Stomach smooth muscle (tissue), 2 donors: ENCODE data around the gene ARMH1.

Experiments
- H3K27ac ChIP-seq: one replicate; pipeline ENCODE4 v1.7.0; 2013; ENCODE audit warnings: mild to moderate bottlenecking, low read length, inconsistent platforms
- H3K27me3 ChIP-seq, 2 donors: one replicate each; pipeline ENCODE4 v1.7.0; 2013; ENCODE audit warnings: low read length in 2 of 2; ENCODE audit not compliant: insufficient read depth in 2 of 2, control insufficient read depth in 1 of 2
- H3K36me3 ChIP-seq, 2 donors: one replicate each; pipeline ENCODE4 v1.7.0; 2013; ENCODE audit warnings: low read length in 2 of 2; ENCODE audit not compliant: control insufficient read depth in 2 of 2, insufficient read depth in 2 of 2
- H3K4me1 ChIP-seq: one replicate; pipeline ENCODE4 v1.7.0; 2013; ENCODE audit warnings: low read length; ENCODE audit not compliant: control insufficient read depth, insufficient read depth
- H3K4me3 ChIP-seq, 2 donors: one replicate each; pipeline ENCODE4 v1.7.0; 2013; ENCODE audit warnings: low read length in 2 of 2
- H3K9ac ChIP-seq, 2 donors: one replicate each; pipeline ENCODE4 v1.7.0; 2013; ENCODE audit warnings: low read length in 2 of 2, mild to moderate bottlenecking in 1 of 2
- H3K9me3 ChIP-seq, 2 donors: one replicate each; pipeline ENCODE4 v1.7.0; 2013; ENCODE audit warnings: low read length in 2 of 2; ENCODE audit not compliant: control insufficient read depth in 2 of 2
- donor health status: healthy.
- donor health status: Pancreatic carcinoma.

Gene ARMH1

GRCh38 chr1:44674113-44675000 lies at the start of gene ARMH1, which contains the start of gene TMEM53:
ARMH1 (plus strand) TSS chr1:44674714; CDS start chr1:44689698, 14,984 bp downstream.
TMEM53 (minus strand) TSS chr1:44674481; CDS start chr1:44674391, 90 bp downstream.
- Histone ChIP-seq H3K9ac (peak within 1 kb of the TSS; percentile 75 to 90), H3K4me1 (peaks cover 25% of the 10 kb centered on the region), H3K4me3 (peak within 1 kb of the TSS; percentile 85 to 88), H3K27me3 (no peaks in the 10 kb centered on the region), H3K9me3 (no peaks in the 10 kb centered on the region), H3K36me3 (no peaks in the 10 kb centered on the region), H3K27ac (peak within 1 kb of the TSS; percentile 88)

DNA sequence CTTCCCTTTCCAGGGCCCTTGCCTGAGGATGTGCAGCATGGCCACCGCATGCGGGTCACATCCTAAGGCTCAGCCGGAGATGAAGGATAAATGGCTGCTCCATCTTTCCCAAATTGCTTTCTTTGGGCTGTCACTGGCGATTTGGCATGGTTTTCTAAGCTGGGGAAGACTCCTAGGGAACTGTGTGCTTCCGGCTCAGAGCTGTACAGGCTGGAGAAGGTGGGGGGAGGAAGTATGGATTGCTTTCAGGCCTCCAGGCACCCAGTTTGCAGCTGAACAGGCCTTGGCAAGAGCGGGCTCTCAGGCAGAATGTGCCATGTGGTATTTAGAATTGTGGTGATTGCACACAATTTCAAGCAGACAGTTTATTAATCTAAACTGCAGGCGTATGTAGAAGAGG lies 49.2 kb upstream of the ARMH1 start:
- no peaks in the 10 kb centered on the region for H3K9me3 ChIP-seq
- H3K27me3 ChIP-seq = no peaks in the 10 kb centered on the region
- no peak overlapping the region for H3K27ac ChIP-seq
- no peak overlapping the region for H3K4me3 ChIP-seq
- no peaks in the 10 kb centered on the region for H3K36me3 ChIP-seq
- H3K4me1 ChIP-seq = no peaks in the 10 kb centered on the region
- no peak overlapping the region for H3K9ac ChIP-seq

DNA sequence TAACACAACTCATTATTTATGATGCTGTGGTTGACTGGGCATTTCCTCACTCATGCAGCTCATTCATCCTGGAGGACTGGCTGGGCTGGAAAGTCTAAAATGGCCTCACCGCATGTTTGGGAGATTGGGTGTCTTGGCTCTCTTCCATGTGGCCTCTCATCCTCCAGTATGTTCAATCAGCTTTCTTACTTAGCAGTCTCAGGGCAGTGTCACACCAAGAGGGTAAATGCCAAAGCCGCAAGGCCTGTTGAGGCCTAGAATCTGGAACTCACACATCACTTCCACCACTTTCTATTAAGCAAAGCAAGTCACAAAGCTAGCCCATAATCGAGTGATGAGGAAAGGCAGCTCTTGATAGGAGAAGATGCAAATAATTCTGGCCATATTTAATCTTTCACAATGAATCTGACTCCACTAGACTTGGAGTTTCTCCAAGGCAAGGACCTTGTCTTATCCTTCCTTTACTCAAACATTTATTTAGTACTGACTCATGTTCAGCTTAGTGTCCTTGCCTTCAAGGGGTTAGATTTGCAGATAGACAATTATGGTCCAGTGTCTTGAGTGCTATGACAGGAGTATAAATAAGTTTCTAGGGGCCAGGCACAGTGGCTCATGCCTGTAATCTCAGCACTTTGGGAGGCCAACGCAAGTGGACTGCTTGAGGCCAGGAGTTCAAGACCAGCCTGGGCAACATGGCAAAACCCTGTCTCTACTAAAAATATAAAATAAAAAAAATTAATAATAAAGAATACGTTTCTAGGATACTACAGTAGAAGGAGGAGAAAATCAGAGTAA lies 45.4 kb upstream of the ARMH1 start:
- Histone ChIP-seq H3K9ac (no peak overlapping the region), H3K27me3 (no peaks in the 10 kb centered on the region), H3K27ac (no peak overlapping the region), H3K4me1 (peaks cover 17% of the 10 kb centered on the region), H3K36me3 (peaks cover 3 to 10% of the 10 kb centered on the region in 2 donors), H3K4me3 (no peak overlapping the region), H3K9me3 (no peaks in the 10 kb centered on the region)

DNA sequence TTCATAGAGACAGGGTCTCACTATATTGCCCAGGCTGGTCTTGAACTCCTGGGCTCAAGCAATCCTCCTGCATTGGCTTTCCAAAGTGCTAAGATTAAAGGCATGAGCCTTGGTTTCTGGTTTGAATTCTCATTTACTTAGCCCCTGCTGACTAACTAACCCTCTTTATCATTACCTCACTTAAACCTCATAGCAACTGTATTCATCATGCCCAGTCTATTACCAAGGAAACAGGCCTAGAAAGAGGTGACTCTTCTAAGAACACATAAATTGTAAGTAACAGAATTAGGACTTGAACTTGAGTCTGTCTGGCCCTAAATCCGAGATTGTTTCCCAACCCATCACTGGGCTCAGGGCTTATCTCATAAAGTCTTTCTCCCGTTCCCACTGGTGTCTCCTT lies 44.4 kb upstream of the ARMH1 start:
- H3K4me3 ChIP-seq = no peak overlapping the region
- no peaks in the 10 kb centered on the region for H3K9me3 ChIP-seq
- H3K27ac ChIP-seq = no peak overlapping the region
- peaks cover 3 to 18% of the 10 kb centered on the region in 2 donors for H3K36me3 ChIP-seq
- peaks cover 21% of the 10 kb centered on the region for H3K4me1 ChIP-seq
- no peak overlapping the region for H3K9ac ChIP-seq
- H3K27me3 ChIP-seq = no peaks in the 10 kb centered on the region

GRCh38 chr1:44631333-44631646 lies 43.2 kb upstream of the ARMH1 start:
- Histone ChIP-seq H3K27ac (peak overlapping the region; percentile 94), H3K4me3 (peak overlapping the region; percentile 75 to 83), H3K9me3 (no peaks in the 10 kb centered on the region), H3K36me3 (peaks cover 12 to 30% of the 10 kb centered on the region in 2 donors), H3K9ac (peak overlapping the region; percentile 85 to 93), H3K27me3 (no peaks in the 10 kb centered on the region), H3K4me1 (peaks cover 21% of the 10 kb centered on the region)

- Histone ChIP-seq H3K4me1 (peaks cover 23% of the 10 kb centered on the region), H3K27me3 (no peaks in the 10 kb centered on the region), H3K4me3 (peak overlapping the region; percentile 75 to 83), H3K9ac (peak overlapping the region; percentile 85 to 93), H3K27ac (peak overlapping the region; percentile 94), H3K36me3 (peaks cover 15 to 36% of the 10 kb centered on the region in 2 donors), H3K9me3 (no peaks in the 10 kb centered on the region)
Observed at GRCh38 chr1:44631647-44632539, 42.6 kb upstream of the ARMH1 start.

GRCh38 chr1:44632598-44632997 lies 41.9 kb upstream of the ARMH1 start:
- peak overlapping the region; percentile 94 for H3K27ac ChIP-seq
- H3K27me3 ChIP-seq = no peaks in the 10 kb centered on the region
- H3K9ac ChIP-seq = peak overlapping the region; percentile 76 to 85
- H3K9me3 ChIP-seq = no peaks in the 10 kb centered on the region
- peak overlapping the region; percentile 75 to 83 for H3K4me3 ChIP-seq
- peaks cover 19 to 42% of the 10 kb centered on the region in 2 donors for H3K36me3 ChIP-seq
- H3K4me1 ChIP-seq = peaks cover 29% of the 10 kb centered on the region

DNA sequence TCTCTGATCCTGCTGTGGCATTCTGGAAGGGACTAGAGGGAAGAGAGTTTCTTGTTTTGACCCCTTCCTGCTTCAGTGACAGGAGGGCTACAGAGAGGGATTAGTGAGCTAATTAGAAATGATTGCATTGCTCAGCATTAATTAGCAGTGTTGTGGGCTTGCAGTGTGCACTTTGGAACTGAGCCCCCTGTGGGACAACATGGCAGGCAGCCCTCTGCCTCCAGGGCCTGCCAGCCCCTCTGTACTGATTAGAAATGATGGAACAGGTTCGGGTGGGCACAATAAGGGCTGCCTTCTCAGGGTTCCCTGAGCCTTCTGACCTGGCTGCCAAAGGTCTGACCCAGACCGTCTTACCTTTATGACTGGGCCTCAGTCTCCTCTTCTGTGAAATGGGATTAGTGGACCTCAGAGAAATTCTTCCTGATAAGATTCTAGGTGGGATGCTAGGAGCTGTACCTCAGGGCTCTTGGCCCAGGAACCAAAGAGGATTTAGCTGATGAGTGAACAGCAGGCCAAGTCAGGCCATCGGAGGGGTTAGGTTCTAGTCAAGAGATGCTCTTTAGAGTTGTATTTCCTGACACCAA lies 39.8 kb upstream of the ARMH1 start:
- no peaks in the 10 kb centered on the region for H3K27me3 ChIP-seq
- no peaks in the 10 kb centered on the region for H3K9me3 ChIP-seq
- peaks cover 28 to 58% of the 10 kb centered on the region in 2 donors for H3K36me3 ChIP-seq
- H3K9ac ChIP-seq = no peak overlapping the region
- no peak overlapping the region for H3K27ac ChIP-seq
- peaks cover 29% of the 10 kb centered on the region for H3K4me1 ChIP-seq
- H3K4me3 ChIP-seq = no peak overlapping the region

DNA sequence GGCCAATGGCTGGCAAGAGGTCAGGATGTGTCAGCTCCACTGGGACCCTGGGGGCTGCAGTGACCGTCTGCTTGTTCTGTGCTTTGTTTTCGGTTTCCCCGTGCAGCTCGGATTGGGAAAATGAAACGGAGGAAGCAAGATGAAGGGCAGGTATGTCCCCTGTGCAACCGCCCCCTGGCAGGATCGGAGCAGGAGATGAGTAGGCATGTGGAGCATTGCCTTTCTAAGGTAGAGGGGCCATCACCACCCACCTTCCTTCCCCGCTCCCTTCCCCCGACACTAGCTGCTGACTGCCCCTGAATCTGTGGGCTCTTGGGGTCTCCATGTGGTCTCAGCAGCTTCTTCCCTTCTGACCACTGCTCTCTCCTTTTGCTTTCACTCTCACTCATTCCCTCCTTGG lies 39.1 kb upstream of the ARMH1 start:
- Histone ChIP-seq H3K27ac (no peak overlapping the region), H3K9me3 (no peaks in the 10 kb centered on the region), H3K4me1 (peaks cover 29% of the 10 kb centered on the region), H3K27me3 (no peaks in the 10 kb centered on the region), H3K9ac (no peak overlapping the region), H3K4me3 (no peak overlapping the region), H3K36me3 (peaks cover 33 to 61% of the 10 kb centered on the region in 2 donors)
